Measurements from ENCODE around the gene RBM44. TPM values are rescaled to one million over a fixed set of nuclear protein-coding genes. Genes with fewer than 3 reads are reported as not detected.
"Not testable (repeated sequence)": the region's sequence is repeated elsewhere in the genome, so short reads cannot be mapped to it uniquely, and the experiment has no call there.

RBM44 gene
- total RNA-seq, 1 experiment from 2014 or later = 0.51 TPM

- Histone ChIP-seq H3F3A (ENCODE audit: low read length, unreplicated experiment) (no peaks in the 10 kb centered on the region), H4K20me1 (ENCODE audit: low read length) (no peaks in the 10 kb centered on the region), H3K9me3 (ENCODE audit: low read length) (no peaks in the 10 kb centered on the region), H3K9me2 (replicated peaks; ENCODE audit: low read length) (no peaks in the 10 kb centered on the region), H3K27me3 (ENCODE audit: low read length) (no peaks in the 10 kb centered on the region), H3K9ac (ENCODE audit: low read length) (no peak overlapping the region), H3K4me2 (ENCODE audit: low read length) (no peak overlapping the region), H3K79me2 (ENCODE audit: low read length) (no peaks in the 10 kb centered on the region), H2AFZ (ENCODE audit: low read length) (no peak overlapping the region), H3K27ac (ENCODE audit: low read length) (no peak overlapping the region), H3K4me1 (ENCODE audit: insufficient read depth, low read length) (no peaks in the 10 kb centered on the region), H3K36me3 (ENCODE audit: low read depth, low read length) (no peaks in the 10 kb centered on the region), H3K4me3 (ENCODE audit: low read length) (no peak overlapping the region)
- no peak for DNase-seq
- CTCF ChIA-PET = no interaction called here
- TF ChIP-seq EZH2phosphoT487 (IDR thresholded peaks at IDR 0.05; ENCODE audit: borderline replicate concordance, low read length) (no peak), EZH2 (IDR thresholded peaks at IDR 0.05; ENCODE audit: low read length, unreplicated experiment) (no peak)
- TF ChIP-seq, protein P1, sequence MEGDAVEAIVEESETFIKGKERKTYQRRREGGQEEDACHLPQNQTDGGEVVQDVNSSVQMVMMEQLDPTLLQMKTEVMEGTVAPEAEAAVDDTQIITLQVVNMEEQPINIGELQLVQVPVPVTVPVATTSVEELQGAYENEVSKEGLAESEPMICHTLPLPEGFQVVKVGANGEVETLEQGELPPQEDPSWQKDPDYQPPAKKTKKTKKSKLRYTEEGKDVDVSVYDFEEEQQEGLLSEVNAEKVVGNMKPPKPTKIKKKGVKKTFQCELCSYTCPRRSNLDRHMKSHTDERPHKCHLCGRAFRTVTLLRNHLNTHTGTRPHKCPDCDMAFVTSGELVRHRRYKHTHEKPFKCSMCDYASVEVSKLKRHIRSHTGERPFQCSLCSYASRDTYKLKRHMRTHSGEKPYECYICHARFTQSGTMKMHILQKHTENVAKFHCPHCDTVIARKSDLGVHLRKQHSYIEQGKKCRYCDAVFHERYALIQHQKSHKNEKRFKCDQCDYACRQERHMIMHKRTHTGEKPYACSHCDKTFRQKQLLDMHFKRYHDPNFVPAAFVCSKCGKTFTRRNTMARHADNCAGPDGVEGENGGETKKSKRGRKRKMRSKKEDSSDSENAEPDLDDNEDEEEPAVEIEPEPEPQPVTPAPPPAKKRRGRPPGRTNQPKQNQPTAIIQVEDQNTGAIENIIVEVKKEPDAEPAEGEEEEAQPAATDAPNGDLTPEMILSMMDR (conservative IDR thresholded peaks at IDR 0.05; ENCODE audit: low read depth, low read length) = no peak
- BruUV-seq (replicated peaks) = no TSS peak
- POLR2A ChIA-PET (ENCODE audit: unreplicated experiment) = no interaction called here
- intact Hi-C loops (cut with micrococcal nuclease) = no loop called here
- no peak for ATAC-seq
Measured at GRCh38 chr2:237833546-237833945, 35.0 kb downstream of the RBM44 start.

DNA sequence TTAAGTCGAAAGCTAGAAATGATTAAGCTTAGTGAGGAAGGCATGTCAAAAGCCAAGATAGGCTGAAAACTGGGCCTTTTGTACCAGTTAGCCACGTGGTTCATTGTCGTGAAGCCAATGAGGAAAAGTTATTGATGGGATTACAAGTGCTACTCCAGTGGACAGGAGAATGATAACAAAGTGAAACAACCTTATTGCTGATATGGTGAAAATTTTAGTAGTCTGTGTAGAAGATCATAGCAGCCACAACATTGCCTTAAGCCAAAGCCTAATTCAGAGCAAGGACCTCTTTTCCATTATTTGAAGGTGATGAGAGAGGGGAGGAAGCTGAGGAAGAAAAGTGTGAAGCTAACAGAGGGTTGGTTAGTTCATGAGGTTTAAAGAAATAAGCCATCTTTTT lies 36.8 kb downstream of the RBM44 start:
- intact Hi-C loops (cut with micrococcal nuclease) = no loop called here
- TF ChIP-seq EZH2 (IDR thresholded peaks at IDR 0.05; ENCODE audit: low read length, unreplicated experiment) (no peak), EZH2phosphoT487 (IDR thresholded peaks at IDR 0.05; ENCODE audit: borderline replicate concordance, low read length) (no peak)
- TF ChIP-seq, protein P1 (conservative IDR thresholded peaks at IDR 0.05; ENCODE audit: low read depth, low read length) = no peak
- no peaks in the 10 kb centered on the region for H3F3A ChIP-seq (ENCODE audit: low read length, unreplicated experiment)
- ChIA-PET POLR2A (ENCODE audit: unreplicated experiment) (no interaction called here), CTCF (no interaction called here)
- ATAC-seq (no peak), DNase-seq (no peak)
- no TSS peak for BruUV-seq (replicated peaks)
- no peaks in the 10 kb centered on the region for H3K36me3 ChIP-seq (ENCODE audit: low read depth, low read length)
- no peak overlapping the region for H3K4me3 ChIP-seq (ENCODE audit: low read length)
- H4K20me1 ChIP-seq (ENCODE audit: low read length) = no peaks in the 10 kb centered on the region
- no peaks in the 10 kb centered on the region for H3K9me3 ChIP-seq (ENCODE audit: low read length)
- H3K9ac ChIP-seq (ENCODE audit: low read length) = no peak overlapping the region
- H3K4me1 ChIP-seq (ENCODE audit: insufficient read depth, low read length) = no peaks in the 10 kb centered on the region
- no peaks in the 10 kb centered on the region for H3K9me2 ChIP-seq (replicated peaks; ENCODE audit: low read length)
- no peaks in the 10 kb centered on the region for H3K27me3 ChIP-seq (ENCODE audit: low read length)
- H3K27ac ChIP-seq (ENCODE audit: low read length) = no peak overlapping the region
- no peaks in the 10 kb centered on the region for H3K79me2 ChIP-seq (ENCODE audit: low read length)
- H2AFZ ChIP-seq (ENCODE audit: low read length) = no peak overlapping the region
- no peak overlapping the region for H3K4me2 ChIP-seq (ENCODE audit: low read length)

- no peaks in the 10 kb centered on the region for H3K27me3 ChIP-seq (ENCODE audit: low read length)
- H3K27ac ChIP-seq (ENCODE audit: low read length) = no peak overlapping the region
- no TSS peak for BruUV-seq (replicated peaks)
- no peak overlapping the region for H3K9ac ChIP-seq (ENCODE audit: low read length)
- DNase-seq (no peak), ATAC-seq (no peak)
- ChIA-PET CTCF (no interaction called here), POLR2A (ENCODE audit: unreplicated experiment) (no interaction called here)
- H3F3A ChIP-seq (ENCODE audit: low read length, unreplicated experiment) = no peaks in the 10 kb centered on the region
- TF ChIP-seq, protein P1 (conservative IDR thresholded peaks at IDR 0.05; ENCODE audit: low read depth, low read length) = no peak
- TF ChIP-seq EZH2phosphoT487 (IDR thresholded peaks at IDR 0.05; ENCODE audit: borderline replicate concordance, low read length) (no peak), EZH2 (IDR thresholded peaks at IDR 0.05; ENCODE audit: low read length, unreplicated experiment) (no peak)
- no peak overlapping the region for H3K4me3 ChIP-seq (ENCODE audit: low read length)
- no peaks in the 10 kb centered on the region for H4K20me1 ChIP-seq (ENCODE audit: low read length)
- no peaks in the 10 kb centered on the region for H3K4me1 ChIP-seq (ENCODE audit: insufficient read depth, low read length)
- no peaks in the 10 kb centered on the region for H3K36me3 ChIP-seq (ENCODE audit: low read depth, low read length)
- H3K4me2 ChIP-seq (ENCODE audit: low read length) = no peak overlapping the region
- H3K9me3 ChIP-seq (ENCODE audit: low read length) = no peaks in the 10 kb centered on the region
- H3K9me2 ChIP-seq (replicated peaks; ENCODE audit: low read length) = no peaks in the 10 kb centered on the region
- intact Hi-C loops (cut with micrococcal nuclease) = no loop called here
- H2AFZ ChIP-seq (ENCODE audit: low read length) = no peak overlapping the region
- no peaks in the 10 kb centered on the region for H3K79me2 ChIP-seq (ENCODE audit: low read length)
Measured at GRCh38 chr2:237841051-237841450, 42.5 kb downstream of the RBM44 start.

GRCh38 chr2:237848940-237849339 lies 50.4 kb downstream of the RBM44 start:
- H3K9ac ChIP-seq (ENCODE audit: low read length); CTCF ChIA-PET; intact Hi-C loops (cut with micrococcal nuclease); H3K4me2 ChIP-seq (ENCODE audit: low read length); H3K79me2 ChIP-seq (ENCODE audit: low read length); ATAC-seq; H3K27ac ChIP-seq (ENCODE audit: low read length); H3F3A ChIP-seq (ENCODE audit: low read length, unreplicated experiment); H3K27me3 ChIP-seq (ENCODE audit: low read length); H4K20me1 ChIP-seq (ENCODE audit: low read length); H3K9me2 ChIP-seq (replicated peaks; ENCODE audit: low read length); H2AFZ ChIP-seq (ENCODE audit: low read length); BruUV-seq (replicated peaks); H3K4me3 ChIP-seq (ENCODE audit: low read length); H3K4me1 ChIP-seq (ENCODE audit: insufficient read depth, low read length); H3K36me3 ChIP-seq (ENCODE audit: low read depth, low read length); POLR2A ChIA-PET (ENCODE audit: unreplicated experiment); H3K9me3 ChIP-seq (ENCODE audit: low read length); DNase-seq: not testable (repeated sequence)
